Measurements from ENCODE around the gene PSME3IP1. TPM values are rescaled to one million over a fixed set of nuclear protein-coding genes. Genes with fewer than 3 reads are reported as not detected.

The PSME3IP1 gene
- total and polyA plus RNA-seq, 9 of the 15 experiments (the other 6 are each of a cell fraction or from before 2014, with no cell fraction given), result 63.8 to 187 (median 142) TPM

DNA sequence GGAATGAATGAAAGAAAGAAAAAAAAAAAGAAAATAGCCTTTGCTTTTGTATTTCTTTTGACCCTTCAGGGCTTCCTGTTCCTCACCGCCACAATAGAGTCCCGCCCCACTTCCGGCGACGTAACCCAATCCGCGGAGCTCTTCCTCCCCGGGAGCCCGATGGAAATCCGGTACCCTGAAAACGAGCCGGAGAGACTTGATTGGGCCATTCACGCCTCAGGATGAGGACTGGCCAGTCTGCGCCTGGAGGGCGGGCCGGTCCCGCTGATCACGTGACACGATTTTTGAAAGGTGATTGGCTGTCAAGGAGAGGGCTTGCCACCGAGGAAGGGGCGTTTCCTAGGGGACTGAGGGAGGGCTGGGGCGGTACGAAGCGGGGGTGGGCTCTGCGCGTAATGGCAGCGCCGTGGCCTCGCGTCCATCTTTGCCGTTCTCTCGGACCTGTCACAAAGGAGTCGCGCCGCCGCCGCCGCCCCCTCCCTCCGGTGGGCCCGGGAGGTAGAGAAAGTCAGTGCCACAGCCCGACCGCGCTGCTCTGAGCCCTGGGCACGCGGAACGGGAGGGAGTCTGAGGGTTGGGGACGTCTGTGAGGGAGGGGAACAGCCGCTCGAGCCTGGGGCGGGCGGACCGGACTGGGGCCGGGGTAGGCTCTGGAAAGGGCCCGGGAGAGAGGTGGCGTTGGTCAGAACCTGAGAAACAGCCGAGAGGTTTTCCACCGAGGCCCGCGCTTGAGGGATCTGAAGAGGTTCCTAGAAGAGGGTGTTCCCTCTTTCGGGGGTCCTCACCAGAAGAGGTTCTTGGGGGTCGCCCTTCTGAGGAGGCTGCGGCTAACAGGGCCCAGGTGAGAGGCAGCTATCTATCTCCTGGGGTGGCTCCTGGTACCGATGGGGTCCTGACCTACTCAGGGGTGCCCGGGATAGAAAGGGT lies at the start of gene PSME3IP1, which contains the start of gene RSPRY1 (continued):
- TF ChIP-seq, protein P1, sequence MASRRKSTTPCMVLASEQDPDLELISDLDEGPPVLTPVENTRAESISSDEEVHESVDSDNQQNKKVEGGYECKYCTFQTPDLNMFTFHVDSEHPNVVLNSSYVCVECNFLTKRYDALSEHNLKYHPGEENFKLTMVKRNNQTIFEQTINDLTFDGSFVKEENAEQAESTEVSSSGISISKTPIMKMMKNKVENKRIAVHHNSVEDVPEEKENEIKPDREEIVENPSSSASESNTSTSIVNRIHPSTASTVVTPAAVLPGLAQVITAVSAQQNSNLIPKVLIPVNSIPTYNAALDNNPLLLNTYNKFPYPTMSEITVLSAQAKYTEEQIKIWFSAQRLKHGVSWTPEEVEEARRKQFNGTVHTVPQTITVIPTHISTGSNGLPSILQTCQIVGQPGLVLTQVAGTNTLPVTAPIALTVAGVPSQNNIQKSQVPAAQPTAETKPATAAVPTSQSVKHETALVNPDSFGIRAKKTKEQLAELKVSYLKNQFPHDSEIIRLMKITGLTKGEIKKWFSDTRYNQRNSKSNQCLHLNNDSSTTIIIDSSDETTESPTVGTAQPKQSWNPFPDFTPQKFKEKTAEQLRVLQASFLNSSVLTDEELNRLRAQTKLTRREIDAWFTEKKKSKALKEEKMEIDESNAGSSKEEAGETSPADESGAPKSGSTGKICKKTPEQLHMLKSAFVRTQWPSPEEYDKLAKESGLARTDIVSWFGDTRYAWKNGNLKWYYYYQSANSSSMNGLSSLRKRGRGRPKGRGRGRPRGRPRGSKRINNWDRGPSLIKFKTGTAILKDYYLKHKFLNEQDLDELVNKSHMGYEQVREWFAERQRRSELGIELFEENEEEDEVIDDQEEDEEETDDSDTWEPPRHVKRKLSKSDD (conservative IDR thresholded peaks at IDR 0.05; ENCODE audit: low read length), result no peak
- TF ChIP-seq SRSF1 (IDR thresholded peaks at IDR 0.05; ENCODE audit: low read depth, low read length), result no peak
- TF ChIP-seq ATF6 (CRISPR knock-in tag; IDR thresholded peaks at IDR 0.05), result no peak; the same call in 1 of the 2 replicates
- no peak for TF ChIP-seq ZNF79 (CRISPR knock-in tag; IDR thresholded peaks at IDR 0.05; ENCODE audit: low read depth)
- peak in 1 of 3 experiments; percentile 75; a peak in 2 of 6 replicates for TF ChIP-seq ZBTB11 (CRISPR knock-in tag; IDR thresholded peaks at IDR 0.05)
- TF ChIP-seq C11orf30 (IDR thresholded peaks at IDR 0.05; ENCODE audit: low read depth), result peak; percentile 73
- no peak for TF ChIP-seq TCF15 (CRISPR knock-in tag; IDR thresholded peaks at IDR 0.05)
- TF ChIP-seq ZC3H8 (IDR thresholded peaks at IDR 0.05), result no peak
- TF ChIP-seq, protein P2, sequence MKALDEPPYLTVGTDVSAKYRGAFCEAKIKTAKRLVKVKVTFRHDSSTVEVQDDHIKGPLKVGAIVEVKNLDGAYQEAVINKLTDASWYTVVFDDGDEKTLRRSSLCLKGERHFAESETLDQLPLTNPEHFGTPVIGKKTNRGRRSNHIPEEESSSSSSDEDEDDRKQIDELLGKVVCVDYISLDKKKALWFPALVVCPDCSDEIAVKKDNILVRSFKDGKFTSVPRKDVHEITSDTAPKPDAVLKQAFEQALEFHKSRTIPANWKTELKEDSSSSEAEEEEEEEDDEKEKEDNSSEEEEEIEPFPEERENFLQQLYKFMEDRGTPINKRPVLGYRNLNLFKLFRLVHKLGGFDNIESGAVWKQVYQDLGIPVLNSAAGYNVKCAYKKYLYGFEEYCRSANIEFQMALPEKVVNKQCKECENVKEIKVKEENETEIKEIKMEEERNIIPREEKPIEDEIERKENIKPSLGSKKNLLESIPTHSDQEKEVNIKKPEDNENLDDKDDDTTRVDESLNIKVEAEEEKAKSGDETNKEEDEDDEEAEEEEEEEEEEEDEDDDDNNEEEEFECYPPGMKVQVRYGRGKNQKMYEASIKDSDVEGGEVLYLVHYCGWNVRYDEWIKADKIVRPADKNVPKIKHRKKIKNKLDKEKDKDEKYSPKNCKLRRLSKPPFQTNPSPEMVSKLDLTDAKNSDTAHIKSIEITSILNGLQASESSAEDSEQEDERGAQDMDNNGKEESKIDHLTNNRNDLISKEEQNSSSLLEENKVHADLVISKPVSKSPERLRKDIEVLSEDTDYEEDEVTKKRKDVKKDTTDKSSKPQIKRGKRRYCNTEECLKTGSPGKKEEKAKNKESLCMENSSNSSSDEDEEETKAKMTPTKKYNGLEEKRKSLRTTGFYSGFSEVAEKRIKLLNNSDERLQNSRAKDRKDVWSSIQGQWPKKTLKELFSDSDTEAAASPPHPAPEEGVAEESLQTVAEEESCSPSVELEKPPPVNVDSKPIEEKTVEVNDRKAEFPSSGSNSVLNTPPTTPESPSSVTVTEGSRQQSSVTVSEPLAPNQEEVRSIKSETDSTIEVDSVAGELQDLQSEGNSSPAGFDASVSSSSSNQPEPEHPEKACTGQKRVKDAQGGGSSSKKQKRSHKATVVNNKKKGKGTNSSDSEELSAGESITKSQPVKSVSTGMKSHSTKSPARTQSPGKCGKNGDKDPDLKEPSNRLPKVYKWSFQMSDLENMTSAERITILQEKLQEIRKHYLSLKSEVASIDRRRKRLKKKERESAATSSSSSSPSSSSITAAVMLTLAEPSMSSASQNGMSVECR (CRISPR knock-in tag; IDR thresholded peaks at IDR 0.05), result 0 out of 2 replicates have a peak, but pooled peaks have one; percentile 47
- TF ChIP-seq HNRNPK (IDR thresholded peaks at IDR 0.05; ENCODE audit: low read depth, low read length, poor library complexity, severe bottlenecking), result no peak
- peak; percentile 82; the same call in 1 of the 2 replicates for TF ChIP-seq PHB (CRISPR knock-in tag; IDR thresholded peaks at IDR 0.05)

Measured in K562 (cell line).